A549 (cell line): ENCODE data around the gene FKBP11. TPM values are rescaled to one million over a fixed set of nuclear protein-coding genes. Genes with fewer than 3 reads are reported as not detected.

ENCODE experiments used
- ATAC-seq, 2 experiments: fragments of 200-7000 bp in 1 of 2; fragments of >200 bp in 1 of 2; cut with Nextera tagmentation in 1 of 2; cut with Tn5 transposase in 1 of 2; 3 replicates each; pipeline versions ENCODE4 v1.8.0 to v1.9.1; 2018 to 2020; ENCODE audit warnings: mild to moderate bottlenecking in 1 of 2, moderate library complexity in 1 of 2
- CTCF ChIA-PET: fragments of 300-600 bp; sonication (Branson Sonifier 250); formaldehyde crosslinking; extraction: SDS; loops from one replicate; lab custom pipeline; 2021; ENCODE audit warnings: antibody characterized with exemption, inconsistent platforms; lab: Yijun Ruan, JAX
- POLR2A ChIA-PET: fragments of 350-600 bp; formaldehyde crosslinking; extraction: SDS; loops from one replicate; lab custom pipeline; 2021; ENCODE audit warnings: antibody characterized with exemption, inconsistent platforms; lab: Yijun Ruan, JAX
- DNase-seq, 2 experiments: peaks; one replicate each; pipeline versions ENCODE4 v3.0.0 to v3.0.0-alpha.2; 2011 to 2016; ENCODE audit warnings: low read depth in 1 of 2, low spot score in 1 of 2
- FAIRE-seq: peaks from 2 replicates; lab custom pipeline; 2011; peaks lifted over from hg19 to GRCh38; lab: Jason Lieb, UNC
- H3K27ac ChIP-seq, 2 experiments: fragments of >200 bp; sonication (Bioruptor Twin); formaldehyde crosslinking; 3 replicates each; pipeline ENCODE4 v1.5.1; 2016 to 2017
- H3K4me1 ChIP-seq: fragments of >200 bp; sonication (Bioruptor Twin); formaldehyde crosslinking; 3 replicates; pipeline ENCODE4 v1.6.1; 2016
- H3K4me2 ChIP-seq: fragments of >200 bp; sonication (Bioruptor Twin); formaldehyde crosslinking; 3 replicates; pipeline ENCODE4 v1.6.1; 2016
- H3K4me3 ChIP-seq: fragments of >200 bp; sonication (Bioruptor Twin); formaldehyde crosslinking; 3 replicates; pipeline ENCODE4 v1.5.1; 2016
- H3K9me3 ChIP-seq: fragments of >200 bp; sonication (Bioruptor Twin); formaldehyde crosslinking; 3 replicates; pipeline ENCODE4 v1.6.1; 2016
- ATOH8 ChIP-seq: fragments of 250-450 bp; sonication (Bioruptor Pico); IDR thresholded peaks from 2 replicates; pipeline ENCODE4 v1.5.0; 2020; ENCODE audit warnings: low read depth, mild to moderate bottlenecking, moderate library complexity
- BCL3 ChIP-seq: fragments of >200 bp; sonication (Bioruptor Twin); formaldehyde crosslinking; IDR thresholded peaks from 3 replicates; pipeline ENCODE4 v1.6.1; 2016
- CEBPB ChIP-seq, 2 experiments: fragments of >200 bp in 1 of 2; sonication (Bioruptor Twin) in 1 of 2; formaldehyde crosslinking in 1 of 2; IDR thresholded peaks; 2 replicates each; pipeline ENCODE4 v1.6.1; 2012 to 2016
- CTCF ChIP-seq: fragments of >200 bp; sonication (Bioruptor Twin); formaldehyde crosslinking; IDR thresholded peaks from 3 replicates; pipeline ENCODE4 v1.5.1; 2016
- E2F6 ChIP-seq: IDR thresholded peaks from 2 replicates; pipeline ENCODE4 v1.6.1; 2012; ENCODE audit warnings: low read depth, borderline replicate concordance
- ESRRA ChIP-seq: fragments of 150-350 bp; IDR thresholded peaks from 2 replicates; pipeline ENCODE4 v1.6.1; 2014; ENCODE audit warnings: mild to moderate bottlenecking, low read length, borderline replicate concordance
- HDAC2 ChIP-seq: fragments of 200-600 bp; sonication (generic); IDR thresholded peaks from 2 replicates; pipeline ENCODE4 v1.6.1; 2016
- HOXA7 ChIP-seq: fragments of 250-450 bp; sonication (Bioruptor Pico); IDR thresholded peaks from 2 replicates; pipeline ENCODE4 v1.5.0; 2020; ENCODE audit warnings: mild to moderate bottlenecking, moderate library complexity
- HOXB13 ChIP-seq: fragments of 250-450 bp; sonication (Bioruptor Pico); IDR thresholded peaks from 2 replicates; pipeline ENCODE4 v1.5.0; 2020; ENCODE audit warnings: low read depth, mild to moderate bottlenecking, moderate library complexity
- HOXB5 ChIP-seq: fragments of 250-450 bp; sonication (Bioruptor Pico); IDR thresholded peaks from 2 replicates; pipeline ENCODE4 v1.5.0; 2020; ENCODE audit warnings: mild to moderate bottlenecking, moderate library complexity
- JUNB ChIP-seq: fragments of >200 bp; sonication (Bioruptor Twin); formaldehyde crosslinking; IDR thresholded peaks from 2 replicates; pipeline ENCODE4 v1.6.1; 2016
- KDM1A ChIP-seq: fragments of 200-600 bp; sonication (generic); IDR thresholded peaks from 2 replicates; pipeline ENCODE4 v1.6.1; 2016; ENCODE audit warnings: low read depth, mild to moderate bottlenecking
- MAX ChIP-seq: IDR thresholded peaks from 2 replicates; pipeline ENCODE4 v1.6.1; 2012
- NFE2L2 ChIP-seq: fragments of 150-350 bp; conservative IDR thresholded peaks from 2 replicates; pipeline ENCODE4 v1.6.1; 2014; ENCODE audit warnings: low read length
- POLR2AphosphoS2 ChIP-seq: conservative IDR thresholded peaks from 2 replicates; pipeline ENCODE4 v1.6.1; 2012; ENCODE audit warnings: low read length, improper control_type of control experiment, inconsistent platforms
- RARB ChIP-seq: fragments of 250-450 bp; sonication (Bioruptor Pico); IDR thresholded peaks from 2 replicates; pipeline ENCODE4 v1.8.0; 2021; ENCODE audit warnings: mild to moderate bottlenecking, moderate library complexity
- RCOR1 ChIP-seq: fragments of 150-350 bp; IDR thresholded peaks from 2 replicates; pipeline ENCODE4 v1.6.1; 2014; ENCODE audit warnings: antibody characterized with exemption, low read length, low read depth
- REST ChIP-seq: fragments of 200-600 bp; sonication (generic); IDR thresholded peaks from 2 replicates; pipeline ENCODE4 v1.6.1; 2016; ENCODE audit warnings: antibody characterized with exemption, mild to moderate bottlenecking, moderate library complexity
- RNF2 ChIP-seq: fragments of 200-600 bp; sonication (generic); IDR thresholded peaks from 2 replicates; pipeline ENCODE4 v1.6.1; 2016; ENCODE audit warnings: low read depth, mild to moderate bottlenecking, antibody characterized with exemption, moderate library complexity, borderline replicate concordance
- SREBF2 ChIP-seq: fragments of 450-650 bp; IDR thresholded peaks from 2 replicates; pipeline ENCODE4 v1.6.1; 2014; ENCODE audit warnings: mild to moderate bottlenecking, moderate library complexity
- ZFP36 ChIP-seq: fragments of 450-650 bp; IDR thresholded peaks from 2 replicates; pipeline ENCODE4 v1.6.1; 2014; ENCODE audit warnings: borderline replicate concordance; ENCODE audit not compliant: partially characterized antibody
- ZSCAN20 ChIP-seq: fragments of 250-450 bp; sonication (Bioruptor Pico); IDR thresholded peaks from 2 replicates; pipeline ENCODE4 v1.8.0; 2022; ENCODE audit warnings: mild to moderate bottlenecking, moderate library complexity
- WGBS: methylation state at CpG from one replicate; pipeline ENCODE4 v1.1.6; 2017; ENCODE audit errors: missing lambda C conversion rate; 5-methylcytosine and 5-hydroxymethylcytosine counted together
- polyA plus RNA-seq, 4 experiments: library from polyadenylated mRNA; depleted of rRNA in 3 of 4; stranded (reverse); fragments of >200 nt; fragmentation: RNase III in 1 of 4; extraction: RNeasy Plus Mini Kit Qiagen cat#74134 plus additional on column Dnase treatment in 1 of 4; gene quantifications; 2 replicates in 3 of 4; 3 replicates in 1 of 4; pipeline ENCODE4 v1.2.3, GENCODE V29; 2011 to 2017

FKBP11 gene
- polyA plus RNA-seq, 2 of the 4 experiments (the other 2 are of a cell fraction), result 41.2 to 50.9 TPM

- FAIRE-seq (no peak), ATAC-seq (no peak), DNase-seq (no peak)
- peaks cover 10% of the 10 kb centered on the region for H3K4me1 ChIP-seq
- H3K9me3 ChIP-seq, result no peaks in the 10 kb centered on the region
- no peak overlapping the region for H3K4me3 ChIP-seq
- ChIA-PET POLR2A (no interaction called here), CTCF (interaction anchor here (1.2 to 77.5 kb wide), 3 partner anchors 0 to 101 kb away, joined by 3 to 2584 read pairs (median 2584); partner anchors contain the start of genes ARF3, DDN, FKBP11 and PRKAG1)
- H3K4me2 ChIP-seq, result no peak overlapping the region
- 95% methylated on average over 3 of the region's 3 CpGs for WGBS
- no peak overlapping the region for H3K27ac ChIP-seq
- no peak for TF ChIP-seq RARB (CRISPR knock-in tag)
- no peak for TF ChIP-seq ZSCAN20 (CRISPR knock-in tag)
- TF ChIP-seq RNF2, result no peak
Observed at GRCh38 chr12:48954061-48954460, 28.8 kb upstream of the FKBP11 start.

GRCh38 chr12:48952691-48953090 is 27.4 kb upstream of the FKBP11 start:
- Histone ChIP-seq H3K27ac (no peak overlapping the region), H3K4me1 (peaks cover 7% of the 10 kb centered on the region), H3K4me3 (no peak overlapping the region), H3K9me3 (no peaks in the 10 kb centered on the region), H3K4me2 (no peak overlapping the region)
- no peak for FAIRE-seq
- TF ChIP-seq CTCF (no peak), MAX (no peak)
- POLR2A ChIA-PET, result no interaction called here
- DNase-seq, result no peak
- no peak for ATAC-seq
- CTCF ChIA-PET, result interaction anchor here (1.2 to 77.5 kb wide), 5 partner anchors 1 to 99 kb away, joined by 3 to 2584 read pairs (median 13); partner anchors contain the start of genes ARF3, DDN, FKBP11 and PRKAG1
- WGBS, result 95% methylated on average over 4 of the region's 4 CpGs

- DNase-seq, result no peak
- no peak overlapping the region for H3K4me2 ChIP-seq
- no peak for FAIRE-seq
- POLR2A ChIA-PET, result no interaction called here
- WGBS, result 80% methylated on average over 3 of the region's 3 CpGs
- CTCF ChIA-PET, result interaction anchor here (0.6 to 77.5 kb wide), 7 partner anchors 6 to 182 kb away, joined by 3 to 2584 read pairs (median 3); partner anchors contain the start of genes ARF3, DDN, FKBP11 and PRKAG1
- H3K4me1 ChIP-seq, result no peaks in the 10 kb centered on the region
- H3K4me3 ChIP-seq, result no peak overlapping the region
- no peak overlapping the region for H3K27ac ChIP-seq
- no peaks in the 10 kb centered on the region for H3K9me3 ChIP-seq
- no peak for ATAC-seq
- TF ChIP-seq POLR2AphosphoS2, result no peak
- TF ChIP-seq HOXB5, result no peak
Observed at GRCh38 chr12:48947727-48948126, 22.4 kb upstream of the FKBP11 start.

GRCh38 chr12:48946943-48947342 is 21.7 kb upstream of the FKBP11 start:
- no peaks in the 10 kb centered on the region for H3K4me1 ChIP-seq
- 87% methylated on average over 6 of the region's 6 CpGs for WGBS
- no peak for DNase-seq
- H3K4me2 ChIP-seq, result no peak overlapping the region
- no peak for ATAC-seq
- CTCF ChIA-PET, result interaction anchor here (0.6 to 77.5 kb wide), 6 partner anchors 7 to 133 kb away, joined by 3 to 2584 read pairs (median 3); partner anchors contain the start of genes ARF3, DDN, FKBP11 and PRKAG1
- no peaks in the 10 kb centered on the region for H3K9me3 ChIP-seq
- H3K4me3 ChIP-seq, result no peak overlapping the region
- H3K27ac ChIP-seq, result no peak overlapping the region
- POLR2A ChIA-PET, result interaction anchor here (1.4 kb wide), 1 partner anchor 11 kb away, joined by 5 read pairs; the partner anchor contains the start of gene ARF3
- FAIRE-seq, result no peak
- TF ChIP-seq HDAC2, result no peak
- TF ChIP-seq RNF2, result no peak
- TF ChIP-seq ZFP36, result no peak
- TF ChIP-seq RCOR1, result no peak
- TF ChIP-seq CEBPB (IDR thresholded peaks at IDR 0.05), result no peak
- TF ChIP-seq BCL3, result no peak
- TF ChIP-seq HOXB13, result no peak
- no peak for TF ChIP-seq KDM1A
- no peak for TF ChIP-seq JUNB
- no peak for TF ChIP-seq SREBF2
- TF ChIP-seq NFE2L2, result no peak
- no peak for TF ChIP-seq E2F6
- no peak for TF ChIP-seq REST
- no peak for TF ChIP-seq HOXA7 (CRISPR knock-in tag)
- no peak for TF ChIP-seq ESRRA
- TF ChIP-seq ATOH8 (CRISPR knock-in tag), result no peak
